ENCODE data around the gene SECTM1. TPM values are rescaled to one million over a fixed set of nuclear protein-coding genes. Genes with fewer than 3 reads are reported as not detected.

SECTM1 gene
- total RNA-seq, 4 donors from 2014 or later, result 9.5 to 17.5 (median 14.7) TPM

GRCh38 chr17:82274134-82275020 is 59.2 kb downstream of the SECTM1 start:
- TF ChIP-seq, protein P1, sequence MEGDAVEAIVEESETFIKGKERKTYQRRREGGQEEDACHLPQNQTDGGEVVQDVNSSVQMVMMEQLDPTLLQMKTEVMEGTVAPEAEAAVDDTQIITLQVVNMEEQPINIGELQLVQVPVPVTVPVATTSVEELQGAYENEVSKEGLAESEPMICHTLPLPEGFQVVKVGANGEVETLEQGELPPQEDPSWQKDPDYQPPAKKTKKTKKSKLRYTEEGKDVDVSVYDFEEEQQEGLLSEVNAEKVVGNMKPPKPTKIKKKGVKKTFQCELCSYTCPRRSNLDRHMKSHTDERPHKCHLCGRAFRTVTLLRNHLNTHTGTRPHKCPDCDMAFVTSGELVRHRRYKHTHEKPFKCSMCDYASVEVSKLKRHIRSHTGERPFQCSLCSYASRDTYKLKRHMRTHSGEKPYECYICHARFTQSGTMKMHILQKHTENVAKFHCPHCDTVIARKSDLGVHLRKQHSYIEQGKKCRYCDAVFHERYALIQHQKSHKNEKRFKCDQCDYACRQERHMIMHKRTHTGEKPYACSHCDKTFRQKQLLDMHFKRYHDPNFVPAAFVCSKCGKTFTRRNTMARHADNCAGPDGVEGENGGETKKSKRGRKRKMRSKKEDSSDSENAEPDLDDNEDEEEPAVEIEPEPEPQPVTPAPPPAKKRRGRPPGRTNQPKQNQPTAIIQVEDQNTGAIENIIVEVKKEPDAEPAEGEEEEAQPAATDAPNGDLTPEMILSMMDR (IDR thresholded peaks at IDR 0.05; ENCODE audit: low read depth), result no peak

- TF ChIP-seq, protein P1 (IDR thresholded peaks at IDR 0.05; ENCODE audit: low read depth), result no peak
Measured at GRCh38 chr17:82273327-82274133, 60.0 kb downstream of the SECTM1 start, which contains the start of gene CSNK1D. TSS of gene CSNK1D (minus strand) at chr17:82273700. CDS start at chr17:82273381, 319 bp downstream.

DNA sequence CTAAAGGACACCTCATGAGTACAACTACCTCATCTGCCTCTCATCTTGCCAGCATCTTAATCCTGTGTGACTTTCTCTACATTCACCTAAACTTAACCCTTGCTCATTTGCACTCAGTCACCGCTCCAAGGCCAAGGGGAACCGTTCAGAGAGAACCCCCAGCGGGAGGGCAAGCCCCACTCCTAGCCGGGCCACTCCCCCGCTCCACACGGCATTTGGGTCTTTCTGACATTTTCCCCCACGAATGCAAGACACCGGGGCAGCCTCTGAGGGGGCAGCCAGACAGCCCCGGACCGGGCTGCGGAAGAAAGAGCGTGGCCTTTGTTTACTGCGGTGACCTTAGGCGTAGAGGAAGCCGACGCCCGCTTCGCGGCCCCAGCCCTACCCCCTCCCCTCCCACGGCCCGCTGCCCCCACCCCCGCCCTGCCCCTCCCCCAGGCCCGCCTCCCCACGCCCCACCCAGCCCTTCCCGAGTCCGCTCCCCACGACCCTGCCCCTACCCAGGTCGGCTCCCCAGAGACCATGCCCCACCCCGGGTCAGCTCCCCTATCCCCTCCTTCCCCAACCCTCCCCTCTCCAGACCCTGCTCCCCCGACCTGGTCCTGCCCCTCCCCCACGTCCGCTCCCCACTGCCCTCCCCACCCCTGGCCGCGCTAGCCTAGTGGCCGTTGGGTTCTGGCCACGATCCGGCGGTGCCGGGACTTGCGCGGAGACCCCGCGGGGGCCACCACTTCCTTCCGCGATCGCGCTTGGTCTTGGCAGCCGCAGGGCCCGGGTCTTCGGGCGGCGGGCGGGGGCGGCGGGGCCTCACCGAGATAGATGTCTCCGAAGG is 60.9 kb downstream of the SECTM1 start:
- TF ChIP-seq, protein P1 (IDR thresholded peaks at IDR 0.05; ENCODE audit: low read depth), result no peak

- TF ChIP-seq, protein P1 (IDR thresholded peaks at IDR 0.05; ENCODE audit: low read depth), result no peak
Measured at GRCh38 chr17:82271401-82271800, 62.2 kb downstream of the SECTM1 start.

Other genes starting within 250 kb of the SECTM1 start
- 1,000 to 10,000 TPM in 1 of 4 donors, 100 to 1,000 TPM in 3; 148 to 4,879 (median 378) TPM for gene FASN, start 235.5 kb downstream of the SECTM1 start, total RNA-seq
- gene CCDC57, start 120.9 kb downstream of the SECTM1 start, total RNA-seq, result 10 to 100 TPM in 3 of 4 donors, 1 to 10 TPM in 1; 8.8 to 31.5 (median 17.1) TPM
- gene SLC16A3, start 104.7 kb downstream of the SECTM1 start, total RNA-seq, result 10 to 100 TPM in 3 of 4 donors, 1 to 10 TPM in 1; 2.8 to 64.8 (median 19.2) TPM
- gene CSNK1D, start 60.1 kb downstream of the SECTM1 start, total RNA-seq, result 100 to 1,000 TPM in 1 of 4 donors, 10 to 100 TPM in 3; 55.1 to 139 (median 64.5) TPM
- 1 to 10 TPM in 2 of 4 donors, under 1 TPM in 1, not detected in 1; 0.44 to 2.2 (median 1.8) TPM for gene CD7, start 16.2 kb downstream of the SECTM1 start, total RNA-seq
- gene TEX19, start 25.5 kb upstream of the SECTM1 start, total RNA-seq, result not detected
- gene UTS2R, start 38.0 kb upstream of the SECTM1 start, total RNA-seq, result not detected
- 100 to 1,000 TPM in 2 of 4 donors, 10 to 100 TPM in 2; 47.0 to 160 (median 105) TPM for gene HEXD, start 84.6 kb upstream of the SECTM1 start, total RNA-seq
- 10 to 100 TPM in 3 of 4 donors, 1 to 10 TPM in 1; 7.7 to 39.9 (median 24.3) TPM for gene OGFOD3, start 84.8 kb upstream of the SECTM1 start, total RNA-seq
- 10 to 100 TPM; 28.7 to 84.6 (median 64.6) TPM for gene CYBC1, start 117.0 kb upstream of the SECTM1 start, total RNA-seq
- gene NARF, start 125.0 kb upstream of the SECTM1 start, total RNA-seq, result 10 to 100 TPM; 32.6 to 56.7 (median 42.8) TPM
- 10 to 100 TPM; 22.0 to 42.2 (median 35.0) TPM for gene FOXK2, start 186.0 kb upstream of the SECTM1 start, total RNA-seq

Measured in subcutaneous adipose tissue (tissue), 4 donors.